Endodermal cell (in vitro differentiated cells): ENCODE data around the gene MYO18B. TPM values are rescaled to one million over a fixed set of nuclear protein-coding genes. Genes with fewer than 3 reads are reported as not detected.

Experiments
- DNase-seq: peaks from one replicate; pipeline ENCODE4 v3.0.0-alpha.2; 2017
- H3K27ac ChIP-seq: 2 replicates; pipeline ENCODE4 v1.5.1; 2013; ENCODE audit warnings: mild to moderate bottlenecking, low read depth, low read length, moderate library complexity
- H3K27me3 ChIP-seq: 2 replicates; pipeline ENCODE4 v1.6.1; 2013; ENCODE audit warnings: mild to moderate bottlenecking, low read length, moderate library complexity; ENCODE audit not compliant: insufficient read depth, control insufficient read depth, poor library complexity, severe bottlenecking
- H3K36me3 ChIP-seq: 2 replicates; pipeline ENCODE4 v1.7.0; 2013; ENCODE audit warnings: mild to moderate bottlenecking, low read length, moderate library complexity; ENCODE audit not compliant: control insufficient read depth, insufficient read depth
- H3K4me1 ChIP-seq: one replicate; pipeline ENCODE4 v1.7.0; 2013; ENCODE audit warnings: low read length; ENCODE audit not compliant: control insufficient read depth, insufficient read depth
- H3K4me3 ChIP-seq: 2 replicates; pipeline ENCODE4 v1.5.1; 2013; ENCODE audit warnings: mild to moderate bottlenecking, low read length, moderate library complexity
- H3K9ac ChIP-seq: 2 replicates; pipeline ENCODE4 v1.6.1; 2013; ENCODE audit warnings: mild to moderate bottlenecking, low read length, moderate library complexity; ENCODE audit not compliant: poor library complexity, severe bottlenecking; ENCODE audit errors: extremely low read depth
- H3K9me3 ChIP-seq: 2 replicates; pipeline ENCODE4 v1.6.1; 2013; ENCODE audit warnings: mild to moderate bottlenecking, low read length, moderate library complexity; ENCODE audit not compliant: control insufficient read depth
- H3K27ac Mint-ChIP-seq: 2 replicates; pipeline ENCODE4 v1.8.0; 2020; ENCODE audit warnings: mixed read lengths
- H3K27me3 Mint-ChIP-seq: 2 replicates; pipeline ENCODE4 v1.8.0; 2021; ENCODE audit warnings: mild to moderate bottlenecking, mixed read lengths; ENCODE audit not compliant: insufficient read depth
- H3K36me3 Mint-ChIP-seq: 2 replicates; pipeline ENCODE4 v1.8.0; 2020; ENCODE audit warnings: low read depth, mixed read lengths
- H3K4me1 Mint-ChIP-seq: 2 replicates; pipeline ENCODE4 v1.8.0; 2020; ENCODE audit warnings: mixed read lengths
- H3K4me3 Mint-ChIP-seq: 2 replicates; pipeline ENCODE4 v1.8.0; 2020; ENCODE audit warnings: mild to moderate bottlenecking, moderate library complexity, mixed read lengths
- H3K9me3 Mint-ChIP-seq: 2 replicates; pipeline ENCODE4 v1.8.0; 2020; ENCODE audit warnings: mild to moderate bottlenecking, mixed read lengths
- WGBS, 2 experiments: methylation state at CpG; one replicate each; pipeline versions ENCODE4 v1.1.5 to v1.1.7; 2013; ENCODE audit warnings: missing lambda C conversion rate in 2 of 2, mixed read lengths in 1 of 2; ENCODE audit not compliant: insufficient coverage in 1 of 2, insufficient read length in 1 of 2; 5-methylcytosine and 5-hydroxymethylcytosine counted together
- total RNA-seq, 2 donors: library from RNA; stranded (reverse); fragmentation: NEBNext Ultra II Directional in 1 of 2; extraction: Animal tissue kit (Norgen Biotek cat#: 25700) in 1 of 2; gene quantifications; 2 replicates in 1 of 2; 3 replicates in 1 of 2; pipeline ENCODE4 v1.2.1, GENCODE V29; 2021
- TF ChIP-seq, protein P1 (sequence below): fragments of 200-600 bp; sonication (generic); conservative IDR thresholded peaks from 2 replicates; pipeline ENCODE4 v1.5.0; 2021; ENCODE audit warnings: antibody characterized with exemption, mild to moderate bottlenecking

The MYO18B gene
- total RNA-seq, 2 donors from 2014 or later = 0.77 to 0.84 TPM

DNA sequence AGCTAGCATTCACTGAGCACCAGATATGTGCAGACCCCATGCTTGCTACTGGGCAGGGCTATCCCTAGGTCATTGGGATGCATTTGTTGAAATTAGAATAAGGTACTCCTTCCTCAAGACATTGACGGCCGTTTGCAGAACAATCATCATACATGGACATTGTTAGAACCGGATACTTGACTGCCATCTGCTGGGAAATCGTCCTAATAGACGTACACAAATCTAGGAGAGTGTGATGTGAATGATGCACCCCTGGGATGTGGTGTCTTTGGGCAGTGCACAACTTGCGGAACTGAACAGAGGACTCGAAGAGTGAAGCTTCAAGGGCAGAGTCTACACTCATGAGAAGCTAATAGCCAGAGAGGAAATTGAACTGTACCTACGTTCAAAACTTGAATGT lies 35.9 kb downstream of the MYO18B start:
- TF ChIP-seq, protein P1, sequence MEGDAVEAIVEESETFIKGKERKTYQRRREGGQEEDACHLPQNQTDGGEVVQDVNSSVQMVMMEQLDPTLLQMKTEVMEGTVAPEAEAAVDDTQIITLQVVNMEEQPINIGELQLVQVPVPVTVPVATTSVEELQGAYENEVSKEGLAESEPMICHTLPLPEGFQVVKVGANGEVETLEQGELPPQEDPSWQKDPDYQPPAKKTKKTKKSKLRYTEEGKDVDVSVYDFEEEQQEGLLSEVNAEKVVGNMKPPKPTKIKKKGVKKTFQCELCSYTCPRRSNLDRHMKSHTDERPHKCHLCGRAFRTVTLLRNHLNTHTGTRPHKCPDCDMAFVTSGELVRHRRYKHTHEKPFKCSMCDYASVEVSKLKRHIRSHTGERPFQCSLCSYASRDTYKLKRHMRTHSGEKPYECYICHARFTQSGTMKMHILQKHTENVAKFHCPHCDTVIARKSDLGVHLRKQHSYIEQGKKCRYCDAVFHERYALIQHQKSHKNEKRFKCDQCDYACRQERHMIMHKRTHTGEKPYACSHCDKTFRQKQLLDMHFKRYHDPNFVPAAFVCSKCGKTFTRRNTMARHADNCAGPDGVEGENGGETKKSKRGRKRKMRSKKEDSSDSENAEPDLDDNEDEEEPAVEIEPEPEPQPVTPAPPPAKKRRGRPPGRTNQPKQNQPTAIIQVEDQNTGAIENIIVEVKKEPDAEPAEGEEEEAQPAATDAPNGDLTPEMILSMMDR = peak; percentile 41
- peaks cover 2% of the 10 kb centered on the region for H3K27me3 Mint-ChIP-seq
- no peaks in the 10 kb centered on the region for H3K4me1 ChIP-seq
- H3K9me3 Mint-ChIP-seq = no peaks in the 10 kb centered on the region
- no peak overlapping the region for H3K27ac Mint-ChIP-seq
- no peaks in the 10 kb centered on the region for H3K27me3 ChIP-seq
- H3K9me3 ChIP-seq = no peaks in the 10 kb centered on the region
- H3K4me3 Mint-ChIP-seq = no peak overlapping the region
- H3K4me1 Mint-ChIP-seq = peaks cover 2% of the 10 kb centered on the region
- H3K27ac ChIP-seq = no peak overlapping the region
- 82 to 85% methylated on average over 8 of the region's 8 CpGs for WGBS, 2 experiments
- H3K36me3 ChIP-seq = no peaks in the 10 kb centered on the region
- no peak overlapping the region for H3K9ac ChIP-seq
- DNase-seq = no peak
- no peak overlapping the region for H3K4me3 ChIP-seq
- H3K36me3 Mint-ChIP-seq = no peaks in the 10 kb centered on the region

DNA sequence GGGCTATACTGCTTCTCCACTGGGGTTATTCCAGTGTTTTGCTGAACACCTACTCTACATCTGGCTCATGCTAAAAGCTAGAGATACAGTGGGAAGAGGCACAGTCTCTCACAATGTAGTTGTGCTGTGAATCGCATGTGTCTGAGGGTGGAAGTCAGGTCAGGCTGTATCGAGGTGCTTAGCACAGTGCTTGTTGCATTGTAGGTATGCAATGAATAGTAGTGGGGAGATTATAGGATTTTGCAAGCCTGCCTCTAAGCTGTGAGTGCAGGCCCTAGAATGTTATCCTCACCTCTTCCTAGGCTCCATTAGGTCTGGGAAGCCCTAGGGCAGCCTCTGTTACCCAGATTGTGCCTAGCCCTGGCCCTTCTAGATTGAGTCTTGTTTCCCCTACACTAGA lies 37.4 kb downstream of the MYO18B start:
- H3K4me1 ChIP-seq = no peaks in the 10 kb centered on the region
- no peak overlapping the region for H3K27ac ChIP-seq
- no peaks in the 10 kb centered on the region for H3K27me3 ChIP-seq
- 97 to 100% methylated on average over 1 to 2 of the region's 2 CpGs for WGBS, 2 experiments
- TF ChIP-seq, protein P1 = no peak
- H3K4me1 Mint-ChIP-seq = no peaks in the 10 kb centered on the region
- no peak overlapping the region for H3K9ac ChIP-seq
- no peak for DNase-seq
- H3K9me3 ChIP-seq = no peaks in the 10 kb centered on the region
- no peaks in the 10 kb centered on the region for H3K36me3 Mint-ChIP-seq
- no peaks in the 10 kb centered on the region for H3K27me3 Mint-ChIP-seq
- H3K27ac Mint-ChIP-seq = no peak overlapping the region
- H3K9me3 Mint-ChIP-seq = no peaks in the 10 kb centered on the region
- no peaks in the 10 kb centered on the region for H3K36me3 ChIP-seq
- H3K4me3 Mint-ChIP-seq = no peak overlapping the region
- no peak overlapping the region for H3K4me3 ChIP-seq

DNA sequence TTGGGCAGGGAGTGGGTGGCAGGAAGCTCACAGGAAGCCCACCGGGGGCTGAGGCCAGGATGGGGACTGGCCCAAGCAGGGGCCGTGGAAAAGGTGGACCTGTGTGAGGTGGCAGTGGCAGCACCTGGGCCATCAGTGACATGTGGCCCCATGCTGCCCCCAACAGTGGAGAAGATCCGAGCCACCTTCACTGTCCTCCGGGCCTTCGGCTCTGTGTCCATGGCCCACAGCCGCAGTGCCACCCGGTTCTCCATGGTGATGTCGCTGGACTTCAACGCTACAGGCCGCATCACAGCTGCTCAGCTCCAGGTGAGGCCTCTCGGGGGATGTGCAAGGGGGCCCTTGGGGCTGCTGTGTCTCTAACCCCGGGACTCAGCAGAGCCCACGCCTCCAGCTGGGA lies 37.9 kb downstream of the MYO18B start:
- H3K36me3 ChIP-seq = no peaks in the 10 kb centered on the region
- no peak overlapping the region for H3K27ac Mint-ChIP-seq
- no peak overlapping the region for H3K9ac ChIP-seq
- H3K4me1 ChIP-seq = no peaks in the 10 kb centered on the region
- H3K27ac ChIP-seq = no peak overlapping the region
- no peaks in the 10 kb centered on the region for H3K9me3 ChIP-seq
- WGBS, 2 experiments = 93% methylated on average over 13 of the region's 13 CpGs
- TF ChIP-seq, protein P1 = no peak
- no peak overlapping the region for H3K4me3 Mint-ChIP-seq
- no peak for DNase-seq
- H3K27me3 Mint-ChIP-seq = no peaks in the 10 kb centered on the region
- H3K4me3 ChIP-seq = no peak overlapping the region
- no peaks in the 10 kb centered on the region for H3K36me3 Mint-ChIP-seq
- no peaks in the 10 kb centered on the region for H3K27me3 ChIP-seq
- no peaks in the 10 kb centered on the region for H3K4me1 Mint-ChIP-seq
- no peaks in the 10 kb centered on the region for H3K9me3 Mint-ChIP-seq
